ENCODE measurements around the gene COBLL1.

DNA sequence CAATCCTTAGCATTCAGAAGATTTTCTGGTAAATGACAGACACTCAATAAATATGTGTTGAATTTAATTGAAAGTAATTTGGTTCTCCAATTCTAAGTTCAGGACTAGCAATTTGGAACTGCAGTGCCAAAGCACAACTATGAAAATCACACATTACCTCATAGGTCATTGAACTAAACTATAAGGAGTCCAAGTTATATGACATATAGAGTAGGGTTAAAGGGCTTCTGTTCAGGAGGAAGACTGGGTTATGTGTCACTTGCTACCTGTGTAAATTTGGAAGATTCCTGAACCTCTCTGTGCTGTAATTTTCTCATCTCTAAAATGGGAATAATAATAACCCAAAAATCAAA lies 27.8 kb upstream of the COBLL1 start:
- TF ChIP-seq, protein P1, sequence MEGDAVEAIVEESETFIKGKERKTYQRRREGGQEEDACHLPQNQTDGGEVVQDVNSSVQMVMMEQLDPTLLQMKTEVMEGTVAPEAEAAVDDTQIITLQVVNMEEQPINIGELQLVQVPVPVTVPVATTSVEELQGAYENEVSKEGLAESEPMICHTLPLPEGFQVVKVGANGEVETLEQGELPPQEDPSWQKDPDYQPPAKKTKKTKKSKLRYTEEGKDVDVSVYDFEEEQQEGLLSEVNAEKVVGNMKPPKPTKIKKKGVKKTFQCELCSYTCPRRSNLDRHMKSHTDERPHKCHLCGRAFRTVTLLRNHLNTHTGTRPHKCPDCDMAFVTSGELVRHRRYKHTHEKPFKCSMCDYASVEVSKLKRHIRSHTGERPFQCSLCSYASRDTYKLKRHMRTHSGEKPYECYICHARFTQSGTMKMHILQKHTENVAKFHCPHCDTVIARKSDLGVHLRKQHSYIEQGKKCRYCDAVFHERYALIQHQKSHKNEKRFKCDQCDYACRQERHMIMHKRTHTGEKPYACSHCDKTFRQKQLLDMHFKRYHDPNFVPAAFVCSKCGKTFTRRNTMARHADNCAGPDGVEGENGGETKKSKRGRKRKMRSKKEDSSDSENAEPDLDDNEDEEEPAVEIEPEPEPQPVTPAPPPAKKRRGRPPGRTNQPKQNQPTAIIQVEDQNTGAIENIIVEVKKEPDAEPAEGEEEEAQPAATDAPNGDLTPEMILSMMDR (IDR thresholded peaks at IDR 0.05; ENCODE audit: low read depth, low read length), result no peak
- TF ChIP-seq POLR2A (IDR thresholded peaks at IDR 0.05; ENCODE audit: extremely low read depth, insufficient read length), result no peak
